ENCODE results near the gene TENM4.

Gene TENM4

DNA sequence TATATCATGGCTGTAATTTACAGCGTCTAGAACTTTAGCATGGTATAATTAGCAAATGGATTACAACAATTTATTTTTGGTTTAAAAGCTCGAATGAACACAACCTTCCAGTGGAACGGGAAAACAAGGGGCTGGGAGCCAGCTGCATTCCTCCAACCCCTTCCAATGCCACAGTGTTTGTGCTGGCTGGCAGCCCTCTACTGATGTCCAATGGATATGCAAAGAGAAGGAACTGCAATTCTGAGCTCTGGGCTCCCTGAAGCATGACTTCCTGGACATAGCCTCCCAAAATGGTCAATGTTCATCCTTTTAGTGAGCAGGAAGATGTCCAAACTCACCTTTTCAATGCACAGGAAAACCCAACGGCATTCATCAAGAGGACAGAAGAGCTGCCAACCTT is 288.3 kb downstream of the TENM4 start (continued):
- TF ChIP-seq POU6F1 (CRISPR knock-in tag; IDR thresholded peaks at IDR 0.05; ENCODE audit: borderline replicate concordance, low read depth) (no peak), ARNTL (CRISPR knock-in tag; IDR thresholded peaks at IDR 0.05; ENCODE audit: borderline replicate concordance, low read depth) (no peak), PATZ1 (CRISPR knock-in tag; IDR thresholded peaks at IDR 0.05; ENCODE audit: borderline replicate concordance) (no peak), ISL1 (CRISPR knock-in tag; IDR thresholded peaks at IDR 0.05) (no peak), OSR1 (CRISPR knock-in tag; IDR thresholded peaks at IDR 0.05) (no peak)
- TF ChIP-seq, protein P1, sequence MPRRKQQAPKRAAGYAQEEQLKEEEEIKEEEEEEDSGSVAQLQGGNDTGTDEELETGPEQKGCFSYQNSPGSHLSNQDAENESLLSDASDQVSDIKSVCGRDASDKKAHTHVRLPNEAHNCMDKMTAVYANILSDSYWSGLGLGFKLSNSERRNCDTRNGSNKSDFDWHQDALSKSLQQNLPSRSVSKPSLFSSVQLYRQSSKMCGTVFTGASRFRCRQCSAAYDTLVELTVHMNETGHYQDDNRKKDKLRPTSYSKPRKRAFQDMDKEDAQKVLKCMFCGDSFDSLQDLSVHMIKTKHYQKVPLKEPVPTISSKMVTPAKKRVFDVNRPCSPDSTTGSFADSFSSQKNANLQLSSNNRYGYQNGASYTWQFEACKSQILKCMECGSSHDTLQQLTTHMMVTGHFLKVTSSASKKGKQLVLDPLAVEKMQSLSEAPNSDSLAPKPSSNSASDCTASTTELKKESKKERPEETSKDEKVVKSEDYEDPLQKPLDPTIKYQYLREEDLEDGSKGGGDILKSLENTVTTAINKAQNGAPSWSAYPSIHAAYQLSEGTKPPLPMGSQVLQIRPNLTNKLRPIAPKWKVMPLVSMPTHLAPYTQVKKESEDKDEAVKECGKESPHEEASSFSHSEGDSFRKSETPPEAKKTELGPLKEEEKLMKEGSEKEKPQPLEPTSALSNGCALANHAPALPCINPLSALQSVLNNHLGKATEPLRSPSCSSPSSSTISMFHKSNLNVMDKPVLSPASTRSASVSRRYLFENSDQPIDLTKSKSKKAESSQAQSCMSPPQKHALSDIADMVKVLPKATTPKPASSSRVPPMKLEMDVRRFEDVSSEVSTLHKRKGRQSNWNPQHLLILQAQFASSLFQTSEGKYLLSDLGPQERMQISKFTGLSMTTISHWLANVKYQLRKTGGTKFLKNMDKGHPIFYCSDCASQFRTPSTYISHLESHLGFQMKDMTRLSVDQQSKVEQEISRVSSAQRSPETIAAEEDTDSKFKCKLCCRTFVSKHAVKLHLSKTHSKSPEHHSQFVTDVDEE (CRISPR knock-in tag; IDR thresholded peaks at IDR 0.05) = no peak

- ATAC-seq = no peak
- no peak for TF ChIP-seq RARB (CRISPR knock-in tag; IDR thresholded peaks at IDR 0.05)
- TF ChIP-seq, protein P2, sequence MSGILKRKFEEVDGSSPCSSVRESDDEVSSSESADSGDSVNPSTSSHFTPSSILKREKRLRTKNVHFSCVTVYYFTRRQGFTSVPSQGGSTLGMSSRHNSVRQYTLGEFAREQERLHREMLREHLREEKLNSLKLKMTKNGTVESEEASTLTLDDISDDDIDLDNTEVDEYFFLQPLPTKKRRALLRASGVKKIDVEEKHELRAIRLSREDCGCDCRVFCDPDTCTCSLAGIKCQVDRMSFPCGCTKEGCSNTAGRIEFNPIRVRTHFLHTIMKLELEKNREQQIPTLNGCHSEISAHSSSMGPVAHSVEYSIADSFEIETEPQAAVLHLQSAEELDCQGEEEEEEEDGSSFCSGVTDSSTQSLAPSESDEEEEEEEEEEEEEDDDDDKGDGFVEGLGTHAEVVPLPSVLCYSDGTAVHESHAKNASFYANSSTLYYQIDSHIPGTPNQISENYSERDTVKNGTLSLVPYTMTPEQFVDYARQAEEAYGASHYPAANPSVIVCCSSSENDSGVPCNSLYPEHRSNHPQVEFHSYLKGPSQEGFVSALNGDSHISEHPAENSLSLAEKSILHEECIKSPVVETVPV (CRISPR knock-in tag; IDR thresholded peaks at IDR 0.05) = no peak
- no peak for TF ChIP-seq ZNF565 (CRISPR knock-in tag; conservative IDR thresholded peaks at IDR 0.05; ENCODE audit: low read depth)
These were observed 289.4 kb downstream of the TENM4 start for GRCh38 chr11:79151396-79151795.

- no peak for ATAC-seq
- TF ChIP-seq PPARA (CRISPR knock-in tag; IDR thresholded peaks at IDR 0.05; ENCODE audit: borderline replicate concordance) = no peak
- TF ChIP-seq TCF4 (CRISPR knock-in tag; IDR thresholded peaks at IDR 0.05; ENCODE audit: borderline replicate concordance) = no peak
- TF ChIP-seq, protein P3, sequence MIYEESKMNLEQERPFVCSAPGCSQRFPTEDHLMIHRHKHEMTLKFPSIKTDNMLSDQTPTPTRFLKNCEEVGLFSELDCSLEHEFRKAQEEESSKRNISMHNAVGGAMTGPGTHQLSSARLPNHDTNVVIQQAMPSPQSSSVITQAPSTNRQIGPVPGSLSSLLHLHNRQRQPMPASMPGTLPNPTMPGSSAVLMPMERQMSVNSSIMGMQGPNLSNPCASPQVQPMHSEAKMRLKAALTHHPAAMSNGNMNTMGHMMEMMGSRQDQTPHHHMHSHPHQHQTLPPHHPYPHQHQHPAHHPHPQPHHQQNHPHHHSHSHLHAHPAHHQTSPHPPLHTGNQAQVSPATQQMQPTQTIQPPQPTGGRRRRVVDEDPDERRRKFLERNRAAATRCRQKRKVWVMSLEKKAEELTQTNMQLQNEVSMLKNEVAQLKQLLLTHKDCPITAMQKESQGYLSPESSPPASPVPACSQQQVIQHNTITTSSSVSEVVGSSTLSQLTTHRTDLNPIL (CRISPR knock-in tag; IDR thresholded peaks at IDR 0.05; ENCODE audit: low read depth) = no peak
- no peak for TF ChIP-seq ZNF8 (CRISPR knock-in tag; IDR thresholded peaks at IDR 0.05)
- TF ChIP-seq, protein P1 (CRISPR knock-in tag; IDR thresholded peaks at IDR 0.05) = no peak
- TF ChIP-seq SNAI2 (CRISPR knock-in tag; IDR thresholded peaks at IDR 0.05) = no peak
- no peak for TF ChIP-seq POU6F1 (CRISPR knock-in tag; IDR thresholded peaks at IDR 0.05; ENCODE audit: borderline replicate concordance, low read depth)
These were observed 289.9 kb downstream of the TENM4 start for GRCh38 chr11:79150966-79151365.
